Lower leg skin (tissue), 4 donors: ENCODE results near the gene SH3RF1. TPM values are rescaled to one million over a fixed set of nuclear protein-coding genes. Genes with fewer than 3 reads are reported as not detected.

Source experiments
- DNase-seq, 2 donors: peaks; one replicate each; pipeline ENCODE4 v3.0.0-alpha.2; 2019; ENCODE audit warnings: low spot score in 2 of 2
- H3K4me3 ChIP-seq: fragments of 200-600 bp; sonication (generic); 2 replicates; pipeline ENCODE4 v1.5.1; 2017; ENCODE audit warnings: mild to moderate bottlenecking, low read depth; ENCODE audit not compliant: poor library complexity, severe bottlenecking
- POLR2A ChIP-seq, 2 donors: fragments of 450-650 bp; IDR thresholded peaks; one replicate each; pipeline ENCODE4 v1.6.1; 2016 to 2017; ENCODE audit warnings: antibody characterized with exemption in 2 of 2, mild to moderate bottlenecking in 1 of 2, moderate library complexity in 1 of 2
- WGBS, 2 donors: methylation state at CpG; one replicate each; pipeline ENCODE4 v1.1.5; 2018; 5-methylcytosine and 5-hydroxymethylcytosine counted together
- intact Hi-C: fragments of 100-400 bp; cut with DNase I; formaldehyde crosslinking; loops from one replicate; pipeline ENCODE4 v1.15.0; 2023; ENCODE audit warnings: low total_unique reads
- total RNA-seq, 4 donors: library from RNA; depleted of rRNA; stranded (reverse); fragments of >200 nt; gene quantifications; one replicate each; pipeline ENCODE4 v1.1.0, GENCODE V29; 2016
- TF ChIP-seq, protein P1 (sequence below), 3 donors: fragments of 450-650 bp; IDR thresholded peaks; one replicate each; pipeline ENCODE4 v1.5.1; 2016; ENCODE audit warnings: antibody characterized with exemption in 3 of 3, mild to moderate bottlenecking in 3 of 3, moderate library complexity in 2 of 3

SH3RF1 gene
- total RNA-seq, 4 donors from 2014 or later, result 8.5 to 14.2 (median 12.0) TPM

DNA sequence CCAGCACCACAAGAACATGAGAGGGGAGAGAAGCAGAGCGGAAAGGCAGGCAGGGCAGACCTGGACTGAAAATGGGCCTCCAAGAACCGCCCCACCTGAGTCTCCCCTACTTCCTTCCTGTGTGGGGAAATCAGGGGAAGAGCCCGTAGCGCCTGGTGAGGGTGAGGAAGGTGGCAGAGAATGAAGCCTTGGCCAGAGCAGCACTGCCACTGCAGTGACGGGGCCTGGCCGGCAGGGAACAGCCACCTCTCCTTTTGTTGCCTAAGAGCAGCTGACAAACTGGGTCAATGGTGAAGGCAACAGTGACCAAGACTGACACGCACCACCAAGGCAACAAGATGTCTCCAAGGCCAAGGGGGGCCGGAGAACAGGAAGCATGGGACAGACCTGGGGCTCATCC is 202.3 kb downstream of the SH3RF1 start:
- no peak overlapping the region for H3K4me3 ChIP-seq
- TF ChIP-seq POLR2A (IDR thresholded peaks at IDR 0.05), result no peak
- TF ChIP-seq, protein P1, sequence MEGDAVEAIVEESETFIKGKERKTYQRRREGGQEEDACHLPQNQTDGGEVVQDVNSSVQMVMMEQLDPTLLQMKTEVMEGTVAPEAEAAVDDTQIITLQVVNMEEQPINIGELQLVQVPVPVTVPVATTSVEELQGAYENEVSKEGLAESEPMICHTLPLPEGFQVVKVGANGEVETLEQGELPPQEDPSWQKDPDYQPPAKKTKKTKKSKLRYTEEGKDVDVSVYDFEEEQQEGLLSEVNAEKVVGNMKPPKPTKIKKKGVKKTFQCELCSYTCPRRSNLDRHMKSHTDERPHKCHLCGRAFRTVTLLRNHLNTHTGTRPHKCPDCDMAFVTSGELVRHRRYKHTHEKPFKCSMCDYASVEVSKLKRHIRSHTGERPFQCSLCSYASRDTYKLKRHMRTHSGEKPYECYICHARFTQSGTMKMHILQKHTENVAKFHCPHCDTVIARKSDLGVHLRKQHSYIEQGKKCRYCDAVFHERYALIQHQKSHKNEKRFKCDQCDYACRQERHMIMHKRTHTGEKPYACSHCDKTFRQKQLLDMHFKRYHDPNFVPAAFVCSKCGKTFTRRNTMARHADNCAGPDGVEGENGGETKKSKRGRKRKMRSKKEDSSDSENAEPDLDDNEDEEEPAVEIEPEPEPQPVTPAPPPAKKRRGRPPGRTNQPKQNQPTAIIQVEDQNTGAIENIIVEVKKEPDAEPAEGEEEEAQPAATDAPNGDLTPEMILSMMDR (IDR thresholded peaks at IDR 0.05), result no peak
- intact Hi-C loops, result no loop called here
- WGBS, 2 donors, result 76 to 78% methylated on average over 8 of the region's 8 CpGs
- no peak for DNase-seq

DNA sequence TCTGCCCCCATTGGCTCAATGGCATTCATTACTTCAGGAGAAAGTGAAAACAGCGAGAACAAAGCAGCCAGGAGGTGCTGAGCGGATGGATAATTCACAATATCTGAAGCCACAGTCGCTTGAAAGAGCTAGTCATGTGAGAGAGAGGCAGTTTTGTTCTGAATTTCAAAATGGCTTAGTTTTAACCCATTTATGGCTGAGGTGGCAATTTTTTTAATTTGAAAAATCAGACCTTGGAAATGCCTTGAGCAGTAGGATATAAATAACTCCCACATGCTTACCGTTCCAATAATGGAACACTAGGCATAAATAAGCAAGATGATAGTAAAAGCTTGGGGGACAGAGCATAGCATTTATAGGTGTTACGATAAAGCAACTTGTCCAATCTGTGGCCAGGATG is 203.8 kb downstream of the SH3RF1 start:
- 89 to 96% methylated on average over 5 of the region's 5 CpGs for WGBS, 2 donors
- no peak overlapping the region for H3K4me3 ChIP-seq
- no peak for TF ChIP-seq POLR2A (IDR thresholded peaks at IDR 0.05)
- TF ChIP-seq, protein P1 (IDR thresholded peaks at IDR 0.05), result no peak
- DNase-seq, result no peak
- intact Hi-C loops, result no loop called here

DNA sequence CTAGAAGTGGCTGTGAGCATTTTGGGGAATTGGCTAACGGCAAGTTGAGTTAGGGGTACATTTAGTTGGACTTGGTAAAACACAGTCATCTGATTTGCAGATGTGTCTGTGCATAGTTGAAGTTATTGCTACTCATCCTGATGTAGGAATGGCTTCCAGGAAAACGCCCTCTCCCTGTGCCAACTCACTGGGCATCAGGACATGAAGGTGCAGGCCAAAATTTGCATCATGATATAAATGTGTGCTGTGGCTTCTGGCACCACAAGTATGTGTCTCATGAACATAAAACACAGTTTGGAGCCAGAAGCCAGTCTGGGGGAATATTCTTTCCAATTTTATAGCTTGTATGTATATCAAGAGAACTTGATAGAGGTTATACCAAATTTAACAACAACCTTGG is 206.5 kb downstream of the SH3RF1 start:
- no peak overlapping the region for H3K4me3 ChIP-seq
- TF ChIP-seq, protein P1 (IDR thresholded peaks at IDR 0.05), result no peak
- no peak for TF ChIP-seq POLR2A (IDR thresholded peaks at IDR 0.05)
- intact Hi-C loops, result no loop called here
- WGBS, 2 donors, result 27 to 48% methylated on average over 2 of the region's 2 CpGs
- peak in 1 of 2 donors; percentile 42 for DNase-seq

DNA sequence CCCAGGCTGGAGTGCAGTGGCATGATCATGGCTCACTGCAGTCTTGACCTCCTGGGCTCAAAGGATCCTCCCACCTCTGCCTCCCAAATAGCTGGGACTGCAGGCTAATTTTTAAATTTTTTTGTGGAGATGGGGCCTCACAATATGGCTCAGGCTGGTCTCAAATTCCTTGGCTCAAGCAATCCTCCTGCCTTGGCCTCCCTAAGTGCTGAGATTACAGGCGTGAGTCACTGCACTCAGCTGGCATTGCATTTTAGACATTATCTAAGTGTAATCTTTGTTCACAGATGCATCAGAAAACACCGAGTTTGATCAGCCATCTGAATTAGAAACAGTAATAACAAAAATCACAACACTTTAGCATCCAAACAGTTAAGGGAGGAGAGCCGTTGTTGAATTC is 207.3 kb downstream of the SH3RF1 start:
- no peak overlapping the region for H3K4me3 ChIP-seq
- intact Hi-C loops, result no loop called here
- no peak for DNase-seq
- 28 to 38% methylated on average over 3 of the region's 3 CpGs for WGBS, 2 donors
- no peak for TF ChIP-seq POLR2A (IDR thresholded peaks at IDR 0.05)
- TF ChIP-seq, protein P1 (IDR thresholded peaks at IDR 0.05), result no peak

DNA sequence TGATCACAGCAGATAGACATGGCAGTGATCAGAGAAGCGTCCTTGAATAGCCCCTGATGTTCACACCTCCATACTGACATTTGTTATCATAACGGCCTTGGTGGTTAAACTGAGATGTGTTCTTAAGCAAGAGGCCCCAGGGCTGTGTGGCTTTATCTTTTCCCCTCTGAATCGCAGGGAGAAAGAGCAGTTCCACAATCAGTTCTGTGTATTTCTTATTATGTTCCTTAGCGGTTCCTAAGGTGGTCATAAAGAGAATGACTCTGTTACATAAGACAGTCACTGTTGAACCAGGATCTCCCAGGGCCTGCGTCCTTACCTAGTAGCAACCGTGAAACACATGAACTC is 207.9 kb downstream of the SH3RF1 start:
- WGBS, 2 donors, result 48 to 49% methylated on average over 6 of the region's 6 CpGs
- DNase-seq, result no peak
- intact Hi-C loops, result no loop called here
- TF ChIP-seq POLR2A (IDR thresholded peaks at IDR 0.05), result no peak
- TF ChIP-seq, protein P1 (IDR thresholded peaks at IDR 0.05), result no peak
- no peak overlapping the region for H3K4me3 ChIP-seq

DNA sequence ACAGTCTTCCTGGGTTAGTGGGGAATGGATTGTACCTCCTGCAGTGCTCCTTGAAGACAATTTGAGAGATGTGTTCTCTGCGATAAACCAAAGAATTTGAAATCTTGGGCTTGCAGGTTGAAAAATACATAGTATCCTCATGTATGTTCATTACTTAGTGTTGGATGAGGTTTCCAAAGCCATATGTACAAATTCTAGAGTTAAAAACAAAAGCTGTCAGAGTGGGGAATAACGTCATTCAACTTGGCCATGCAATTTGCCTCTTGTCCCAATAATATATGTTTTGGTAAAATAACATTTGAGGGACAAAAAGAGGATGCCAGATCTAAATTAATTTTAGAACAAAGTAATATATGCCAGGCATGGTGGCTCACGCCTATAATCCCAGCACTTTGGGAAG is 209.4 kb downstream of the SH3RF1 start:
- 85 to 86% methylated on average over 3 of the region's 3 CpGs for WGBS, 2 donors
- no peak for DNase-seq
- no peak overlapping the region for H3K4me3 ChIP-seq
- no peak for TF ChIP-seq POLR2A (IDR thresholded peaks at IDR 0.05)
- TF ChIP-seq, protein P1 (IDR thresholded peaks at IDR 0.05), result no peak
- intact Hi-C loops, result no loop called here
